NCI-H2171 treated with DMSO at 0.1 percent for 48 hours (cell line): ENCODE measurements around the gene AEBP2.

Source experiments
- DNase-seq: peaks from one replicate; lab custom pipeline; 2025; lab: John Stamatoyannopoulos, UW

AEBP2 gene

GRCh38 chr12:19454837-19455236, 15.5 kb downstream of the AEBP2 start:
- no peak for DNase-seq

GRCh38 chr12:19456176-19456575, 16.9 kb downstream of the AEBP2 start:
- DNase-seq: no peak

DNA sequence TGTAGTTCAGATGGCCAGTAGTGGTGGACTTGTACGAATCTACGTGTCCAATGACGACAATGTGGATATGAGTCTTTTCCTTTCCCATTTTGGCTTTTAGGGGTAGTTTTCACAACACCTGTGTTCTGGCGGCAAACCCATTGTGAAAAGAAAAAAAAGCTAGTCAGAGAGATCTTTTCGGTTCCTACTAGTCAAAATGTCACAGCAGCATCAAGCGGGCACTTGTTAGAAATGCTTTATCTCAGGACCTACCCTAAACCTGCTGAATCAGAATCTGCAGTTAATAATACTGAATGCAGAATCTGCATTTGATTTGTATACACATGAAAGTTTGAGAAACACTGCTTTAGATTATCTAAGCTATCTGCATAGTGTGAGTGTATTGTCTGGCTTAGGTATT, 18.3 kb downstream of the AEBP2 start:
- no peak for DNase-seq

DNA sequence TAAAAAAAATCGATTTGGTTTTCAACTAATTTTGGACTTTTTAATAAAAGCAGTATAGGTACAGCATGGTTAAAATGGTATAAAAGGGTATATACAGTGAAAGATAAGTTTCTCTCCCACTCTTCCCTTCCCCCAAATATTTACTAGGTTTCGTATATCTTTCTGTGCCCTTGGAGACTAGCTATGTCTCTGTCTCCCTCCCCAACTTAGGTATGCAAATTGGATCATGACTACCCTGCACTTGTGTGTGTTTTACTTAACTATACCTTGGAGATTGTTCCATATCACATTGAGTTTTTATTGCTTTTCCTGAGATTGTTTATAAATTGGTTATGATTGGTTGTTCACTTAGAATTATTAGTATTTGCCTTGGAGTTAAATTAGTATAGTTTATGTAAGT, 19.4 kb downstream of the AEBP2 start:
- DNase-seq: no peak

GRCh38 chr12:19461999-19462398, 22.7 kb downstream of the AEBP2 start:
- DNase-seq: no peak

DNA sequence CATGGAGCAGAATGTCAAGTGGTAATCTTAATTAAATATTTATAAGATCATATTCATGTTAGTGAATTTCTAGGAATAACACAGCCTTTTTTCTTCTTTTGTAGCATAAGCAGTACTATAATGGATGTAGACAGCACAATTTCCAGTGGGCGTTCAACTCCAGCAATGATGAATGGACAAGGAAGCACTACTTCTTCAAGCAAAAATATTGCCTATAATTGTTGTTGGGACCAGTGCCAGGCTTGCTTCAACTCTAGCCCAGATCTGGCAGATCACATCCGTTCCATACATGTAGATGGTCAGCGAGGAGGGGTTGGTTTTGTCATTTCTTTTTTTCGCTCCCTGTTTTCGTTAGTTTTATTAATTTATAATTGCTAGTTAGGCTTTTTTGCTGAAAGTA, 23.1 kb downstream of the AEBP2 start:
- DNase-seq: no peak

GRCh38 chr12:19464192-19464580, 24.9 kb downstream of the AEBP2 start:
- no peak for DNase-seq

GRCh38 chr12:19465711-19466110, 26.4 kb downstream of the AEBP2 start:
- no peak for DNase-seq

- DNase-seq: no peak
Observed at GRCh38 chr12:19474147-19474546, 34.9 kb downstream of the AEBP2 start.

GRCh38 chr12:19475884-19476505, 36.7 kb downstream of the AEBP2 start:
- peak; percentile 10 for DNase-seq

DNA sequence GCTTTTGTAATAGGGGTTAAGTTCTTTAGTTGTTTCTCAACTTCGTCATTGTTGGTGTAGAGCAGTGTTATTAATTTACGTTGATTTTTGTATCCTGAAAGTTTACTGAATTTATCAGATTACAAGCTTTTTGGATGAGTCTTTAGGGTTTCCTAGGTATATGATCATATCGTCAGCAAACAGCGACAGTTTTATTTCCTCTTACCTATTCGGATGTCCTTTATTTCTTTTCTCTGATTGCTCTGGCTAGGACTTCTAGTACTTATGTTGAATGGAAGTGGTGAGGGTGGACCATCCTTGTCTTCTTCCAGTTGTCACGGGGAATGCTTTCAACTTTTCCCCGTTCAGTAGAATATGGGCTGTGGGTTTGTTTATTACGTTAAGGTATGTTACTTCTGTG, 37.8 kb downstream of the AEBP2 start:
- no peak for DNase-seq

- no peak for DNase-seq
Observed at GRCh38 chr12:19480459-19480858, 41.2 kb downstream of the AEBP2 start.

DNA sequence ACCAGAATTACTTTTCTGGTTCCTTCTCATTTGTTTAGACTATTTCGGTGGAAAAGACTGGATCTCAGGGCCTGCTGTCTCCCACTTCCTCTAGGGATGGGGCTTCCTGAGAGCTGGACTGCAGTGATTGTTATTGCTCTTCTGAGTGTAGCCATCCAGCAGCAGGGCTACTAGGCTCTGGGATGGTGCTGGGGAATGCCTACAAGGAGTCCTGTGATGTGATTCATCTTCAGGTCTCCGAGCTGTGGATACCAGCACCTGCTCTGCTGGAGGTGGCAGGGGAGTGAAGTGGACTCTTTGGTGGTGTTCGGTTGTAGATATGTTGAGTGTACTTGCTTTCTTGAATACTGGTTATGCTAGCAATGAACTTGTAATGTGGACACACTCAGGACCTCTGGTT, 42.7 kb downstream of the AEBP2 start:
- DNase-seq: no peak

DNA sequence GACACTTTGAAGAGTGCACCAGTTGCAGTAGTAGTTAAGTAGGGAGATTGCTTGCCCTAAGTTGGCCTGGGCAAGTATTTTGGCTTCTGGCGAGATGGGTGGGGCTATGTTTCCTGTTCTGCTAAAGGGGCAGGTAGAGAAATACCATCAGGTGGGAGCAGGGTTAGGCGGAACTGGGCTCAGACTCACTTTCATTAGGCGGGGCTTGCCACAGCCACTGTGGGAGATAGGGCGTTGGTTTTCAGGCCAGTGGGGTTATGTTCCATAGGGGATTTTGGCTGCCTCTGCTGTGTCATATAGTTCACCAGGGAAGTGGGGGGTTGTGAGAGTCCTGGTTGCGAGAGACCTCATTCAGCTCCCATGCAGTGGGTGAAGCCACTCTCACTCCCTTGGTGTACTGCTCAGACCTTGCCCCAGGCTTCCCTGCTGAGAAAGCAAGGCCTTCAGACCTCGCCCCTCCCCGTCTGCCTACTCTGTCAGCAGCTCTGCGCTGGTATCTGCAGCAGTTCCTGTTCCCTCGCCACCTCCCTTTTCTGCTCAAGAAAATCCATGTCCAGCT, 43.3 kb downstream of the AEBP2 start:
- DNase-seq: no peak

DNA sequence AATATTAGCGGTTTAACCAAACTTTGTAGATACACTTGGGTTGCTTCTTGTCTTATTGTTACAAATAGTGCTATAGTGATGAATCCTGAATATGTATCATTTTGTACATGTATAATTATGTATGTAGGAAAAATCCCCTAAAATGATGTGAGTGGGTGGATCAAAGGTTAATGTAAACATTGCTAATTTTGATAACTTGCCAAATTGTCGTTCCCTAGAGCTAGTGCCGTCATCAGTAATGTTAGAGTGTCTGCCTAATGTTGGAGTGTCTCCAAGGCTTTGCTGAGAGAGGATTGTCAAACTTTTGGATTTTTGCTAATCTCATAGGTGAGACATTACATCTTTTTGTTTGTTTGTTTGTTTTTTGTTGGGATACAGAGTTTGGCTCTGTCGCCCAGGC, 44.4 kb downstream of the AEBP2 start:
- no peak for DNase-seq

DNA sequence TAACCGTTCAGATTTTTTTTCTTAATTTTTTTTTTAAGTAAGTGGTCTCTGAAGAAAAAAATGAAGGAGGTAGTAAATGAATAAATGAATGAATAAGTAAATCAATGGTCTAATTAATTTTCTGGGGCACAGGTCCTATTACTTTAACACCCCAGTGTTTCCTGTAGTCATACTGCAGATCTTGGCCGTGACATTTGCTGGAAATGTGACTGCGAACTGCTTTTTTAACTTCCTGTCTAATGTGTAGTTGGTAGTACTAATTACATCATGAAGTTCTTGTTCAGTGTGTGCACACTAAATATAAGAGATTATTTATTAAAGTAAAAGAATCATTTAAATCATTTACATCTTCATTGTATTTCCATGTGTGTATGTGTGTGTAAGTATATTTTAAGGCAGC, 45.4 kb downstream of the AEBP2 start:
- no peak for DNase-seq

DNA sequence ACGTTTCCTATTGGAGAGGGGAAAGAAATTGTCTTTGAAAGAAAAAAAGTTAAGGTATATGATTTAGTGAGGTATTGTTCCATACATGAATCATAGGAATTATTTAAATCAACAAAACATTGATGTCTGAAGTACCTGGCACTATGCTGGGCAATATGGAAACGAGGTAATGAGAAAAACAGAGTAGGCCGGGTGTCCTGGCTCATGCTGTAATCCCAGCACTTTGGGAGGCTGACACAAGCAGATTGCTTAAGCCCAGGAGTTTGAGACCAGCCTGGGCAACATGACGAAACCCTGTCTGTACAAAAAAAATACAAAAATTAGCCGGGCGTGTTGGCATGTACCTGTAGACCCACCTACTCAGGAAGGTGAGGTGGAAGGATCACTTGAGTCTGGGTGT, 45.9 kb downstream of the AEBP2 start:
- no peak for DNase-seq

GRCh38 chr12:19489168-19489567, 49.9 kb downstream of the AEBP2 start:
- DNase-seq: no peak

- no peak for DNase-seq
Observed at GRCh38 chr12:19490908-19491307, 51.6 kb downstream of the AEBP2 start.

DNA sequence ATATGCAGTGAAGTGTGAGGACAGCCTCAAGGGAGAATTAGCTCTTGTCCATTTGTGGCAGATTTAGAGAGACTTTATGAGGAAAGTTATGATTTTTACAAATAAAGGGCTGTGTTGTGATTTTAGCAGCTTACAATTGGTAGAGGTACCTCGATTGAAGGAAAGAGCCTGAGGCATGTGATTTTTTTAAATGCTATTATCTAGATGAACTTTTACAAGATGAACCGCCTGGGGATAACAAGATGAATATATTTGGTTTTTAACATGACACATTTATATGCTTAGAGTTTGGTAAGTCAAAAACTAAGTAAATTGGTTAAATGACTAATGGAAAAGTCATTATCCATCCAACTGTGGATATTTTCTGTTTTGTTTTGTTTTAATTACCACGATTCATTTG, 52.6 kb downstream of the AEBP2 start:
- DNase-seq: no peak

DNA sequence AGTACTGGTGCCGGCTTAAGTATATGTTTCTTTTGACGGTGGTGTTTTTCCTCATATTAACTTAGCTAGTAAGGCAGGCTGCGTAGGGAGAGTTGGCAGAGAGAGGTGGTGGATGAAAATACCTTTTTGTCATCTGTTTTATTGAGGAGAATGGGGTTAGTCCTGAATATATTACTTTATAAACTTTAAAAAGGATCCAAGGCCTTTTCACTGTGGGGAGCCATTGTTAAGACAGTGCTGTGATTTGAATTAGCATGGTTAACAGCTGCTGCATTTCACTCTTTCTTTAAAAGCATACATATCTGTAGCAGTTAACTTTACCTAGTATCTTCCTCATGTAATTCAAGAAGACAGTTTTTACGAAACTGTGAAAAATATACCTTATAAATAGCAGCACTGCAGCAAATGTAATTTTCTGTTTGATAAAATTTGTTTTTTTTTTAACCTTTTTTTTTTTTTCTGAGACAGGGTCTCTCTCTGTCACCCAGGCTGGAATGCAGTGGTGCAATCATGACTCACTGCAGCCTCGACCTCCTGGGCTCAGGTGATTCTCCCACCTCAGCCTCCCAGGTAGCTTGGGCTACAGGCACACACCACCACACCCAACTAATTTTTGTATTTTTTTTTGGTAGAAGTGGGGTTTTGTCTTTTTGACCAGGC, 57.1 kb downstream of the AEBP2 start:
- DNase-seq: no peak

- DNase-seq: no peak
Observed at GRCh38 chr12:19498099-19498498, 58.8 kb downstream of the AEBP2 start.

GRCh38 chr12:19499030-19499429, 59.7 kb downstream of the AEBP2 start:
- DNase-seq: no peak

DNA sequence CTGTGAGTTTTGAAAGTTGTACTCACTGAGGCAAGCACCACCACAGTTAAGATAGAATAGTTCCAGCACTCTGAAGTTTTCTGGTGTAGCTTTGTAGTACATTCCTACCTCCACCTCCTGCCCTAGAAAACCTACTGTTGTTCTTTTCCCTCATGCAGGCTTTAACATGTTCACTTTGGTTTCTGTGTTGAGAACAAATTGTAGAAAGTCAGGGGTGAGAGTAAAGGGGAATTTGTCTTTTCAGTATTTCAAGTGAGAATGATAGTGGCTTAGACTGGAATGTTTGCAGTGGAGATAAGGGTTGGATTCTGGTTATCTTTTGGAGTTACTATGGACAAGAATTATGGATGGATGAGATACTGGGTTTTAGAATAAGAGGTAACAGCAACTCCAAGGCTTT, 67.2 kb downstream of the AEBP2 start:
- DNase-seq: no peak
